Stimulated activated CD8-positive, alpha-beta memory T cell treated with anti-CD3 and anti-CD28 coated beads, Interleukin-12 subunit alpha, Interleukin-12 subunit beta, amount 100 ng/mL, for 24 hours (primary cell): ENCODE results near the gene CSTPP1.
"Not testable (repeated sequence)": the region's sequence is repeated elsewhere in the genome, so short reads cannot be mapped to it uniquely, and the experiment has no call there.

Experiments used
- DNase-seq: peaks from one replicate; pipeline ENCODE4 v3.0.0-alpha.2; 2020; ENCODE audit errors: extremely low read depth

CSTPP1 gene

DNA sequence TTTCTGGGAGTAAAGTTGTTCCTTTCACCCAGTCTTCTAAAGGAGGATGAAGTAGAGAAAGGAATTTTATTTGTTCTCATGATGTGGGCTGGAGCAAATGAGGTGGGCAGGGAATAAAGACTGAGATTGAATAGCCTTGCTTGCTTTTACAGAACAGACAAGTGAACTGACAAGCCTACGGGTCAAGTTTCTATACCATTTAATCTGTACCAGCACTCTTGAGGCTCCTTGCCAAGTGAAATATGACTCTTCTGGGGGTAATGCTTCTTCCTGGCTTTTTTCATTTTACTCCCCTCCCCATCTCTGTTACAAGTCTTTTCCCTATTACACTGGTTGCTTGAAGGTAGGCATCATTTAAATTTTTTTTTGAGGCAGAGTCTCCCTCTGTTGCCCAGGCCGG is 54.8 kb downstream of the CSTPP1 start:
- no peak for DNase-seq

- DNase-seq, result not testable (repeated sequence)
Observed at GRCh38 chr11:46992386-46992785, 55.8 kb downstream of the CSTPP1 start.

DNA sequence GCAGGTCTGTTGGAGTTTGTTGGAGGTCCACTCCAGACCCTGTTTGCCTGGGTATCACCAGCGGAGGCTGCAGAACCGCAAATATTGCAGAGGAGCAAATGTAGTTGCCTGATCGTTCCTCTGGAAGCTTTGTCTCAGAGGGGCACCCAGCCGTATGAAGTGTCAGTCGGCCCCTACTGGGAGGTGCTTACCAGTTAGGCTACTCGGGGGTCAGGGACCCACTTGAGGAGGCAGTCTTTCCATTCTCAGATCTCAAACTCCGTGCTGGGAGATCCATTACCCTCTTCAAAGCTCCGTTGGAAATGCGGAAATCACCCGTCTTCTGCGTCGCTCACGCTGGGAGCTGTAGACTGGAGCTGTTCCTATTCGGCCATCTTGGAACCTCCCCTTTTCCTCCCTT is 61.2 kb downstream of the CSTPP1 start:
- DNase-seq, result not testable (repeated sequence)

- no peak for DNase-seq
Observed at GRCh38 chr11:46999217-46999616, 62.7 kb downstream of the CSTPP1 start.

DNA sequence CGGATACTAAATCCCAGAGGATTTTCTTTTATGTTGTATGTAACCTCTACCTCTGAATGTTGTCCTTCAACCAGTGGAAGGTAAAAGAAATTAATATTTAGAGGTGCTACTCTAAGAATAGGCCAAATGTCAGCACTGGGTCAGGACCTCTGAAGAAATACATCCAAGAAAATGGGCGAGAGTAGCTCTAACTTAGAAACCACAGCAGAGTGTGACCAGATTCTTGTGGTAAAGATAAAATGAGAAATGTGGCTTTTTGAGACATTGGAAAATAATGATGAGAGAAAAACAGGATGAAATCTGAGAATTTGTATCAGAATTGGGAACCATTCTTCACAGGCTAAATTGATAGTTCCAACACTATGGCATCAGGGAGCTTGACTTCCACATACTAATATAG is 63.5 kb downstream of the CSTPP1 start:
- no peak for DNase-seq

- no peak for DNase-seq
Observed at GRCh38 chr11:47001781-47002181, 65.2 kb downstream of the CSTPP1 start.

- DNase-seq, result no peak
Observed at GRCh38 chr11:47002390-47002789, 65.8 kb downstream of the CSTPP1 start.

- DNase-seq, result no peak
Observed at GRCh38 chr11:47003180-47003877, 66.8 kb downstream of the CSTPP1 start.

- no peak for DNase-seq
Observed at GRCh38 chr11:47004595-47005033, 68.1 kb downstream of the CSTPP1 start.

DNA sequence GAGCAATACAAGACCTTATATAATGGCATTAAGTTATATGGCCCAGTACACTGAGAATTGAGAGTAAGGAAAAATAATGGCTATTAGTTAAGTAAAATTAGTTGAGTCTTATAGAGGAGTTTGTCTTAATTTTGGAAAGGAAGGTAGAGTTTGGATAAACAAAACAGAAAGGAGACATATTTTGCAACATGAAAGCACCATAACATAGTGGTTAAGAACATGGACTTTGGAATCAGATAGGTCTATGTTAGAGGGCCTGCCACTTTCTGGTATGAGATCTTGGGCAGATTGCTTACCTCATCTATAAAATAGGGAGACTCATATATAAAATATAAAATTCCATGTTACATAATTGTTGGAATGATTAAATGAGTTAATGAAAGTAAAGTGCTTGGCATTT is 68.9 kb downstream of the CSTPP1 start:
- DNase-seq, result no peak

- DNase-seq, result no peak
Observed at GRCh38 chr11:47007579-47007978, 71.0 kb downstream of the CSTPP1 start.

- DNase-seq, result no peak
Observed at GRCh38 chr11:47010179-47010578, 73.6 kb downstream of the CSTPP1 start.

DNA sequence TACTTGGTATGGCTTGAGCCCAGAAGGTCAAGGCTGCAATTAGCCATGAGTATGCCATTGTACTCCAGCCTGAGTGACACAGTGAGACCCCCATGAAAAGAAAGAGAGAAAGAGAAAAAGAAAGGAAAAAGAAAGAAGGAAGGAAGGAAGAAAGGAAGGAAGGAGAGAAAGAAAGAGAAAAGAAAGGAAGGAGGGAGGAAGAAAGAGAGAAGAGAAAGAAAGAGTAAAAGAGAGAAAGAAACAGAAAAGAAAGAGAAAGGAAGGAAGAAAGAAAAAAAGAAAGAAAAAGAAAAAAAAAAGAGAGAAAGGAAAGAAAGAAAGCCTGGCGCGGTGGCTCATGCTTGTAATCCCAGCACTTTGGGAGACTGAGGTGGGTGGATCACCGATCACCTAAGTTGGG is 77.5 kb downstream of the CSTPP1 start:
- no peak for DNase-seq

GRCh38 chr11:47018637-47019036 is 82.1 kb downstream of the CSTPP1 start:
- no peak for DNase-seq

DNA sequence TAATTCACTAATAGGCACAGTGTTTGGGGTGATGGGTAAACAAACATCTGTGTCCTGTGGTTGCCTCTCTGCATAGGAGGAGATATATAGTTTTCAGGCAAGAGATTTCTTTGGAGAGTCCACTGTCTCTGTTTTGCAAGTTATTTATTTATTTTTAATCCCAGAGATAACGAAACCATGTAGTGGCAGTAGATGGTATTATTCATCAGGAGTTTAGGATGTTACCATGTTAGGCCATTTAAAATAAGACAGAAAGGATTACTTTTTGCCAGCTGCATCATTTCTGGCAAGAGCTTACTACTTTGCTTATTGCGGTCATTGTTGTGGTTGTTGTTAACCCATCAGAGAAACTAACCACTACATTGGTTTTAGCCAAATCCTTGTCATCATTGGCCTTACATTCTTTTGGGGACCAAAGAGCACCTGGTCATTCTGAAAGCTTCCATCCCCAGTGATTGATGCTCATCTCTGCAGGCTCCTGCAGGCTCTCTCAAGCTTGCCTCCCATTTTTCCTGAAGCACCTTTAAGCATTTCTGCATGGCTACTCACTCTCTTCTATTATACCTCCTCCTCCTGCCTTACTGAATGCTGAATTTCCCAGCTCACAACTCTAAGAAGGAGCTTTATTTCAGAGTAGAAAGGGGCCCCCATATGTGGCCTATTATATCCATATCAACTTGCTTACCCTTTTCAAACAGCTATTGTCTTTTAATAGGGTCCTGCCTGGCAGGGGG is 84.4 kb downstream of the CSTPP1 start:
- no peak for DNase-seq

DNA sequence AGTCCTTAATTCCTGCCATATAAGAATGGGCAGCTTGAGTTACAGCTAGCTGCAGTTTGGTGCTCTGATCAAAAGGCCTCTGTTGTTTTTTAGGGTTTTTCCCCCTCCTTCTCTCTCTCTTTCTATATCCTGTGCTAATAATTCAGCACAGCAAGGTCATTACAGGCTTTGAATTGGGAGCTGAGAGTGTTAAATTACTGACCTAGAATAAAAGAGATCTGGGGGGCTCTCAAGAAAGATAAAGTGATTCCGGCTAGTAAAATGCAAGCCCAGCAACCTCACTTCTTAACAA is 84.9 kb downstream of the CSTPP1 start:
- DNase-seq, result no peak

- DNase-seq, result no peak
Observed at GRCh38 chr11:47021965-47022364, 85.4 kb downstream of the CSTPP1 start.

DNA sequence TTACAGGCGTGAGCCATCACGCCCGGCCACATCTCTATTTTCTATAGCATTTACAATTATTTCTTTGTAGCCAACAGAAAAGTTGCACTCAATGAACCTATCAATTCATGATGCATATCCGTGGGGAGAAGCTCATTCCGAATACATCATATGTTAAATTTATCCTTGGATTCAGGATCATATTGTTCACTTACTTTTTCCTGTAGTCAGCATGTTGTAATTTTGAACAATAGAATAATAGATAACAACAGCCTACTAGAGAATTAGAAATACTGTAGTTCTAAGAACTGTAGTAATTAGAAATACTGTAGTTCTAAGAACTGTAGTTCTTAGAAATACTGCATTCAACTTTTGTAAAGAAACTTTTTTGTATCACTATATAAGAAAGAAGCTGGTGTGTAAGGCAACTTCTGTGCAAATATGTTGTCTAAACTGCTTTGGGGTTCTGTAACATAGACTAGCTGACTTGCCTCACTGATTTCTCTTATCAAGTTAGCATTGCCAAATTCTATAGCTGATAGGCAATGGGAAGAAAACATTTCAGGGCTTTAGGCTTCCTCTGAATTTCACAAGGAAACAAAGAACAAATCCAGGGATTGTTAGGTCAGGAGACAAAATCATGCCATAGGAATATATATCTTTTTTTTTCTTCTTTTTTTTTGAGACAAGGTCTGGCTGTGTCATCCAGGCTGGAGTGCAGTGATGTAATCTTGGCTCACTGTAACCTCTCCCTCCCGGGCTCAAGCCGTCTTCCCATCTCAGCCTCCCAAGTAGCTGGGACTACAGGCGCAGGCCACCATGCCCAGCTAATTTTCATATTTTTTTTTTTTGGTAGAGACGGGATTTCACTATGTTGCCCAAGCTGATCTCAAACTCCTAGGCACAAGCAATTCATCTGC is 91.9 kb downstream of the CSTPP1 start:
- no peak for DNase-seq

DNA sequence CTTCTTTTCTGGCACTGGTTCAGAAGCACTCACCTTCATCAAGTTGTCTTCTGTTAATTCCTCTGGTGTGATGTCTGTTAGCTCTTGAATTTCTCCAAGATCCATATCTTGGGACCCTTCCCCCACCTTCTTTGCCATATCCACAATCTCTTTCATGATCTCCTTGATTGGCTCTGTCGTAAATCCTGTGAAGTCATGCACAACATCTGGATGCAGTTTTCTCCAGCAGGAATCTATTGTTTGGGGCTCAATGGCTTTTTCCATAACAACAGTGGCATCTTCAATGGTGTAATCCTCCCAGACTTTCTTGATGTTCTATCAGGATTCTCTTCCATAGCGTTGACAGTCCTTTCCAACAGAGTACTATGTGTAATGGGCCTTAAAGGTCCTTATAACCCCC is 96.9 kb downstream of the CSTPP1 start:
- no peak for DNase-seq

- no peak for DNase-seq
Observed at GRCh38 chr11:47034091-47034490, 97.5 kb downstream of the CSTPP1 start.

DNA sequence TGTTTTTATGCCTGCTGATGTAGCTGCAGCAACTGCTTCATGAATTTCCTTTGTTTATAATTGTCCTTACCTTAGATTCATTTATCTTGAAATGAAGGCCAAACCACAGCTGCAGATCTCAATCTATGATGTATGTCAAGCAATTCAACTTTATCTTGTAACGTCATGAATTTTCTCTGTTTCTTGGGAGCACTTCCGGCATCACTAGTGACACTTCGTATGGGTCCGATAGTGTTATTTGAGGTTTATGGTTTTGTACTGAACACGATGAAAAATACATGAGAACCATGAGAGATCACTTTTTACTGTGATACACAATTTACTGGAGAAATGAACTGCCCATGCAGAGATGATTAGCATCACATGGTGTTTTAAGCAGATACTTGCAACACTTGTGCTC is 98.5 kb downstream of the CSTPP1 start:
- no peak for DNase-seq

GRCh38 chr11:47044119-47044518 is 107.6 kb downstream of the CSTPP1 start:
- DNase-seq, result no peak

DNA sequence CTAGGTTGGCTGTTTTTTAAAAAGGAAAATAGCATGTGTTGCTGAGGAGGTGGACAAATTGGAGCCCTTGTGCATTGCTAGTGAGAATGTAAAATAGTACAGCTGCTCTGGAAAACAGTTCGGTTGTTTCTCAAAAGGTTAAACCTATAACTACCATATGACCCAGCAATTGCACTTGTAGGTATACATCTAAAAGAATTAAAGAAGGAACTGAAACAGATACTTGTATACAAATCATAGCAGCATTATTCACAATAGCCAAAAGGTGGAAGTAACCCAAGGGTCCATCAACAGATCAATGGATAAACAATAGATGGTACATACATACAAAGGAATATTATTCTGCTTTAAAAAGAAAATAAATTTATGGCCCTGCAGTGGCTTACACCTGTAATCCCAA is 111.4 kb downstream of the CSTPP1 start:
- no peak for DNase-seq
